HTERT RPE-1 (cell line): ENCODE results near the gene MTTP.

ENCODE experiments used
- in situ Hi-C: fragments of 300-500 bp; cut with MboI; formaldehyde crosslinking; loops from 4 replicates; pipeline ENCODE4 v1.14.3; 2020; ENCODE audit warnings: low sequenced_read_pairs

MTTP gene

GRCh38 chr4:99637174-99637573, 62.5 kb downstream of the MTTP start:
- in situ Hi-C loops = no loop called here

- in situ Hi-C loops = no loop called here
Observed at GRCh38 chr4:99640676-99641075, 66.1 kb downstream of the MTTP start.

GRCh38 chr4:99642725-99643489, 68.3 kb downstream of the MTTP start:
- in situ Hi-C loops = no loop called here

- in situ Hi-C loops = no loop called here
Observed at GRCh38 chr4:99644453-99644852, 69.8 kb downstream of the MTTP start.

- in situ Hi-C loops = no loop called here
Observed at GRCh38 chr4:99645036-99645435, 70.4 kb downstream of the MTTP start.

GRCh38 chr4:99645638-99646037, 71.0 kb downstream of the MTTP start:
- in situ Hi-C loops = no loop called here

GRCh38 chr4:99647071-99647470, 72.4 kb downstream of the MTTP start:
- in situ Hi-C loops = no loop called here

GRCh38 chr4:99648321-99648720, 73.7 kb downstream of the MTTP start:
- in situ Hi-C loops = no loop called here

- in situ Hi-C loops = no loop called here
Observed at GRCh38 chr4:99649208-99649607, 74.6 kb downstream of the MTTP start.

GRCh38 chr4:99649778-99650177, 75.2 kb downstream of the MTTP start:
- in situ Hi-C loops = no loop called here

- in situ Hi-C loops = no loop called here
Observed at GRCh38 chr4:99651016-99651769, 76.6 kb downstream of the MTTP start.

GRCh38 chr4:99651811-99652485, 77.3 kb downstream of the MTTP start:
- in situ Hi-C loops = no loop called here

- in situ Hi-C loops = no loop called here
Observed at GRCh38 chr4:99652596-99653436, 78.2 kb downstream of the MTTP start.

GRCh38 chr4:99653916-99654315, 79.3 kb downstream of the MTTP start:
- in situ Hi-C loops = no loop called here

GRCh38 chr4:99654361-99654761, 79.7 kb downstream of the MTTP start:
- in situ Hi-C loops = no loop called here

- in situ Hi-C loops = no loop called here
Observed at GRCh38 chr4:99655308-99656081, 80.9 kb downstream of the MTTP start.

GRCh38 chr4:99657798-99658197, 83.2 kb downstream of the MTTP start, which contains the start of gene C4orf54:
C4orf54 (minus strand) TSS chr4:99657828; CDS start chr4:99654648, 3,180 bp downstream.
- in situ Hi-C loops = no loop called here

GRCh38 chr4:99658666-99659065, 84.0 kb downstream of the MTTP start:
- in situ Hi-C loops = no loop called here

- in situ Hi-C loops = no loop called here
Observed at GRCh38 chr4:99661907-99662306, 87.3 kb downstream of the MTTP start.

- in situ Hi-C loops = no loop called here
Observed at GRCh38 chr4:99664716-99665115, 90.1 kb downstream of the MTTP start.
